GM19397 (cell line): Measurements from ENCODE around the gene FOXC2.

Source experiments
- ATAC-seq: cut with Tn5 transposase; IDR thresholded peaks from one replicate; pipeline ENCODE4 v1.9.1; 2021; ENCODE audit warnings: mild to moderate bottlenecking, moderate library complexity; ENCODE audit not compliant: unreplicated experiment

FOXC2 gene

DNA sequence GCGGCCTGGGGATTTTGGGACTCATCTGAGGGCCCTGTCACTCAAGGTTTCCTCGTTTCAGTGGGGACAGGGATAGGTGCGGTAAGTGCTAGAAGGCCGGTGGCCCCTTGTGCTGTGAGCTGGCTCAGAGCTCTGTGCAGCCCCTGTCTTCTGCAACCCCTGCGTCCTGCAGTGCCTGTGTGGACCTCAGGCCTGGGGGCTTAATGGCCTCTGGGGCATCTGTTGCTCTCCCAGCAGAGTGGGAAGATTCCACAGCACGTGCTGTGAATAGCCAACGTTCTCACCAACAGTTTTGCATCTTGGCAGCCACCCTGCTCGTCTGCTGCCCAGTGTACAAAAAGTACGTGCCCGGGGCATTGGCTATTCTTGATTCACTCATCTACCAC, 4.9 kb downstream of the FOXC2 start:
- ATAC-seq: no peak

DNA sequence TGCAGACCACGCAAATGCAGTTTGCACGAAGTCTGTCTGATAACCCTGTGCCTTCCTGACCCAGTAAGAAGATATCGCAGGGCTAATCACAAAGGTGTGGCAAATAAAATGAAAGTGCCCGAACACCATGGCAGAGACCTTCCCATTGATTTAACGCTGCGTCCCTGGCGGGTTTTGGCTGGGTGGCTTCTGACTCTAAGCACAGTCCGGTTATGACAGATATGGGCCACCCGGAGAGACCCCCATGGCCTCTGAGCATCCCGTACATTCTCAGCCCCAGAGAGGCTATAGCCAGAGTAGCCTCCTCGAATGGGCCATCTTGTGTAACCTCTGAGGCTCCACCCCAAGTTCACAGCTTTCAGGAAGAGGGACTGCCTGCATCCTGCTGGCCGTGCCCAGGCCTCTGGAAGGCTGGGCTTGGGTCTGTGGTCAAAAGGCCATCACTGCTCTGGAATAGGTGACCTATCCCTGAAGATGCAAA, 5.5 kb downstream of the FOXC2 start:
- no peak for ATAC-seq

DNA sequence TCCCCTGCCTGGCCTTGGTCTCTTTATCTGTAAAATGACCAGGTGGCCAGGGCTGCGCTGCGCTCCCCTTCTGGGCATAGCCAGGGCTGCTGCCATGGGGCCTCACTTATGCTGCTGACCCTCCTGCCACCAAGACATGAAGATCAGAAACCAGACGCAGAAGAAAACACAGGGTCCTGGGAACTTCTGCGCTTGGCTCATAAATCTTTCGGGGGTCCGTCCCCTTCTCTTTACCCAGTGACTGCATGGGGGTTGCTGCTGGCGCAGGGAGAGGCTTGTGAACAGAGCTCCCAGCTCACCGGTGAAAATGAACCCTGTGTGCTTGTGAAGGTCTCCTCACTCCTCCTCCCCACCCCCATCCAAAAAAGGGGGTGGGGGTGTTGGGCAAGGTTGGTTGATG, 6.0 kb downstream of the FOXC2 start:
- ATAC-seq: no peak

DNA sequence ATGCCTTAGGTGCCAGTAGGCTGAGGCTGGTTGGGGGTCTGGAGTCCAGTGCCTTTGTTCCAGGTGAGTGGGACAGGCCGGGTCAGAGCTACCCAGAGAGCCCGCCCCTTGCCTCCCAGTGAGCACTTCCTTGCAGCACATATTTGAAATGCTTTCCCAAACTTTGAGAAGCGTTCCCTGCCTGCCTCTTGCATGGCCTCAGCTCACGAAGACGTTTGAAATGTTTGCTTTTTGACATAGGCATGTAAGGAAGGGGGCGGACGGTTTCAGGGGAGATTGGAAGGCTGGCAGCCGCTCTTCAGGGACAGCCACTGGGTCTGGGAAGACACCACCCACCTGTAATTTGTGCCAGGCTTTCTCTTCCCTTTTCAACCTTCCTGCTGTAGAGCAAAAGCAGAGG, 6.6 kb downstream of the FOXC2 start:
- no peak for ATAC-seq

DNA sequence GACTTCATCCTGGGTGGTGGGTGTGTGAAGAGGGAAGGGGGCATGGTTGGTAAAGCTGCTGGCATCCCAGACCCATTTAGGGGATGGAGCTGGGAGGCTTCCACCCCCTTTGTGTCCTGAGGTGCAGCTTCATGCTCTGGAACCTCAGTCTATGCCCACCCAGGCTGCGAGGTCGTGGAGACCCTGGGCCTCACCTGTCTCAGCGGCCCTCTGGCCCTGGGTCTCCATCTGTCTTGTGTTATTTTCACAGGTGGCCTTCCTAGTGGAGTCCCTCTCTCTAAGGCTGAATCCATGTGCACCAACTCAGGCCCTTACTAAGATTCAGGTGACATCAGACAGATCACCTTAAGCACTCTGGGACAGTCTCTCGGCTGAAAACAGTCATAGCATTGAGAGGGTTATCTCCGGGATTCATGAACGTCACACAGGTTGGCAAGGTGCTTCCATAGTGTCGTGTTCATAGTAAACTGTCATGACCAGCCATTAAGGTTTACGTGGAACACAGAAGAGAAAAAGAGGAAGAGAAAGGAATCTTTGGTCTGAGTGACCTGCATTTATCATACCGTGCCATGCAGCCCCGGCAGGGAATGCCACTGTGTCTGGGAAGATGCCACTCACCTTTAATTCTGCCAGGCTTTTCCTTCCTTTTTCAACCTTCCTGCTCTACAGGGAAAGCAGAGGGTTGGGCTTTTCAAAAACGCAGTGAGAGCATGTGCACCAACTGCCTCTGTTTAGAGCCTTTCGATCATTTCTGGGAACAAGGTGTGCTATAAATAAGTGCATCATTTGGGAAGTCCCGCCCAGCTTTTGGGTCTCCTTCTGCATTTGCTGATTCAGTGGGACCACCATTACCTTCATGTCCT, 7.2 kb downstream of the FOXC2 start:
- ATAC-seq: no peak

DNA sequence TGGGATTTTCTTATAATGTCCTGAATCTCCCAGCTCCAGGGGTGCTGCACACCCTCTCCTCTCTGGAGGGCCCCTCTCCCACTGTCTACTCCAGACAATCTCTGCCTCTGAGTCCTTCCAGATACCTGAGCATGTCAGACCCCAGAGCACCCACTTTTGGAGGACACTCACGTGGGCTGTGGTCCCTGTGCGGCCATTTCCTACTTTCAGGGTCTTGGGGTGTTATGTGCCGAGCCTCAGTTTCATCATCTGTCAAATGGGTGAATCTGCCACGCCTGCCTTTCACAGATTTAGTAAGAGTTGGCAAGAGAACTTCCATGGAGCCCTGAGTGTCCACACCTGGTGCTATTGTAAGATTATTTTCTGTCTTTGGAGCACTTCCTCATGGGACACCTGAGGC, 8.0 kb downstream of the FOXC2 start:
- no peak for ATAC-seq

DNA sequence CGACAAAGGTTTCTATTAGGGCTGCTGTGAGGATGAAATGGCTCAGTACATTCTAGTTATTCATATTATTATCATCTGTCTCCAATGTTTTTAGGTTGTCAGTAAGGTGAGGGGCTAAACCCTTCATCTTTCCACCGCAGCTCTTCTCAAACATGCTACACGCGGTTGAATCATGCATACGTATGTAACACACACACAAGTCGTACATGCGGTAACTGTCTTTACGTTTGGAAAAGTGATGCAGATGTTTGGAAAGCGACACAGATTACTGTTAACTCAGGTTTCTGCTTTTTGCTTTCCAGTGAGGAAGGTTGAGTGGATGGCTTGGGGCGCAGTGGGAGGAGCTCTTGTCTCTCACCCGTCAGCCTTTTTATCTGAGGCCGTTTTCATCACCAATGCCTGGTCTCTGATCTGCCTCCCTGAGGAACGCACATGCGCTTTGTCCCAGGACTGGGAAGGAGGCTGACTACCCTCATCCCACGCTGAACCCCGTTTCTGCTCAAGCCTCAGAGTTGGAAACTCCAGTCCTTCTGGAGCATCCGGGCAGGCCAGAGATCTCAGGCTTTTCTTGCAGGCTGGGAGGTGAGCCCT, 8.6 kb downstream of the FOXC2 start:
- ATAC-seq: no peak

DNA sequence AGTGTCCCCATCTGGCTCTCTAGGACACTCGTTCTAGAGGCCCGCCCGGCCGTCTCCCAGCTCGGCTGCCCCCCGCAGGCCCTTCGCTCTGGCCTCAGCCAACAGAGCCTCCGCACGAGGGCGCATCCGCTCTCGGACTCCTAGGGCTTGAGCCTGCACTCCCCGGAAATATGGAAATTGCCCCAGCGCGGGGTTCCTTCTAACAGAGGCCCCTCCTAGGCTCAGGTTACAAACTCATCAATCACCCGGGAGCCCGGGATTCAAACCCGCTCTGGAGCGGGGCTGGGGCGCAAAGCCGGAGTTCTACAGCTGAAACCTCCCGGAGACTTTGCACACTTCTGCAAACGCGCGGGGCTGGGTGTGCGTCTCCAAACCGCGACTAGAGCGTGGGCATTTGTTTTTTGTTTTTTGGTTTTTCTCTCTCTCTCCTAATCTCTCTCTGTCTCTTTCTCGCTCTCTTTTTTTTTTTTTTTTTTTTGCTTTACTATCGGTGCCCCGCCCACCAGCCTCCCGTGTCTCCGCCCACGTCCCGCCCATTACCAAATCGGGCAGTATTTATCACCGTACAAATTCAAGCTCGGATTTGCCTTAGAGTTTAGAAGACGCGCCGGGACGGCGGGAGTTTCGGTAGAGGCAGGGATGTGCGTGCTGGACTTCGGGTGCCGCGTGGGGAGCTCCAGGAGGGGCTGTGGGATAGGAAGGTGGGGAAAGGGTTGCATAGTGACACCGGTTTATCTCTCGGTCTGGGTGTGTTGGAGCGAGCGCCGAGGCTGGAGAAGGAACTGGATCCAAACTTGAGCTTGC, 9.3 kb downstream of the FOXC2 start:
- no peak for ATAC-seq

DNA sequence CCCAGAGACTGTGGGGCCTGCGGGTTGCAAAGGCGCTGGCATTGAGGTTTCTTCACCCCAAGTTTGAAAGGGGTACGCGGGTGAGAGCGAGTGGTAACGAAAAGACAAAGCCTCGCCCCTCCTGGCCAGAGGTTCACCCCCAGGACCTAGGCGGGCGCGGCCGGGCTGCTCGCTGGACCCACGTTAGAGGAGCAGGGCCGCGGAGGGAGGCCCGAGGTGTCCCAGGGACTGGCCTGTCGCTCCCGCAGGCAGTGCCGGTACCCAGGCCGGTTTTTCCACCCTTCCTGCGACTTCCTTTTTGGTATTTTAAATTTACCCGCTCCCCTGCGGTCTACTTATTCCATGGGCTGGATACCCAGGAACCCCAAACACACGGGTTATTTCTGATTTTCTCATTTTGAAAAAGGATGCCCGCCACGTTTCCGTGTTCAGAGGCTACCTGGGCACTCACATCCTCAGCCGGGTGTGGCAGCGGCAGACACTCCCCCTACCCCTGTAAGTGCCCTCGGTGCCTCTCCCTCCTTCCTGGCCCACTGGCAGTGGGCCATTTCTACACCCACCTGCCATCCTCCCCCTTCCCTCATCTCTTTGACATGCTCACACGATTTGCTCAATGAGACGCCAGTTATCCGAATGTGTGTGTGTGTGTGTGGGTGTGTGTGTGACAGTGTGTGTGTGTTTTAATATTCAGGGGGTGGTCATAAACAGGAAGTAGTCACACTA, 10.1 kb downstream of the FOXC2 start:
- ATAC-seq: no peak

DNA sequence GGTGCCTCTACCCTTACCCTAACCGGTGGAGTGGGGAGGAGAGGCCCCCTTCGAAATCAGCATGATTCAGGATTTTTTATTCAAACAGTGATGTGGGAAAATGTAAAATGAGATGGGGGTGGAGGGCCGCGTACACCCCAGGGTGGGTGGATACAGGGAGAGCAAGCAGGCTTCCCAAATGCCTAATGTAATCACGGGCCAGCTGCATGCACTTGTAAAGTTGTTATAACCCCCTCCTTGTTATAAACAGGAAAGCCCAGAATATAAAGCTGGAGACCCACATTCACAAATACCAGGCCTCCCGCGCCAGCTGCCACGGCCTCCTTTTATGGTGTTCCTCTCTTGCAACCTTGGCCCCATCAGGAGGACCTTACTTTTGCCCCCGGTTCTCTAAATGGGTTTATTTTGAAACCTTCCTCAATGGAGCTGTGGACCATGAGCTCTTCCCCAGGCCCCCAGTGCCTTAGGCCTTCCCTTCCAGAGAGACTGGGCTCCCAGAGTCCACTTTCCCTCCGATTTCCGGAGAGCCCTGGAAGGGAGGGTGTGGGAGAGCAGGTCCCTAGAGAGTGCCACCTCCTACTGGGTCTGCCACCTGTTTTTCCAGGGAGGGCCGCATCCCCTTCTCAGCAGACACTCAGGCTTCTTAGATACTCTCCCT, 10.8 kb downstream of the FOXC2 start:
- no peak for ATAC-seq

DNA sequence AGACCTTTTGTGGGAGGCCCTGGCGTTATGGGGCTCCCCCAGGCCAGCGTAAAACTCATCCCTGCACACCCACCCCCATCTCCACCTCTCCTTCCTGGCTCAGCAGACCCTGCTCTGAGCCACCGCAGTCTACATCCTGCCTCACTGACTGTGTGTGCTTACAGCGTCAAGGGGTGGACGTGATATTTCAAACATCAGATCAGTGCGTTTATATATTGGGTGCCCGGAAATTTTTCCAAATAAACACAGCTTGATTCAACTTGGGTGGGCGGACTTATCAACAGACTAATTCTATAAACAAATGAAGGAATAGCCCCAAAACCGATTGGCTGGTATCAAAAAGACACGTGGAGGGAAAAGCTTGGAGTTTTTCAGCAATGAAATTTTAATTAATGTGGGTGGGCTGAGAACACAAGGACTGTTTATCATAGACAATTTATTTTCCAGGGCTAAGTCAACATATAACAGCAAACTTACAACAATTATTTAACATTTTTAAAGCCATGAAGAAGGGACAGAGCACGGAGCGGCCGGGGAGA, 11.5 kb downstream of the FOXC2 start, which contains the start of gene FOXL1:
TSS of gene FOXL1 (plus strand) at position 489 of the 539 bp plus-strand sequence. CDS start 175 bp downstream, outside the sequence.
- ATAC-seq: no peak

DNA sequence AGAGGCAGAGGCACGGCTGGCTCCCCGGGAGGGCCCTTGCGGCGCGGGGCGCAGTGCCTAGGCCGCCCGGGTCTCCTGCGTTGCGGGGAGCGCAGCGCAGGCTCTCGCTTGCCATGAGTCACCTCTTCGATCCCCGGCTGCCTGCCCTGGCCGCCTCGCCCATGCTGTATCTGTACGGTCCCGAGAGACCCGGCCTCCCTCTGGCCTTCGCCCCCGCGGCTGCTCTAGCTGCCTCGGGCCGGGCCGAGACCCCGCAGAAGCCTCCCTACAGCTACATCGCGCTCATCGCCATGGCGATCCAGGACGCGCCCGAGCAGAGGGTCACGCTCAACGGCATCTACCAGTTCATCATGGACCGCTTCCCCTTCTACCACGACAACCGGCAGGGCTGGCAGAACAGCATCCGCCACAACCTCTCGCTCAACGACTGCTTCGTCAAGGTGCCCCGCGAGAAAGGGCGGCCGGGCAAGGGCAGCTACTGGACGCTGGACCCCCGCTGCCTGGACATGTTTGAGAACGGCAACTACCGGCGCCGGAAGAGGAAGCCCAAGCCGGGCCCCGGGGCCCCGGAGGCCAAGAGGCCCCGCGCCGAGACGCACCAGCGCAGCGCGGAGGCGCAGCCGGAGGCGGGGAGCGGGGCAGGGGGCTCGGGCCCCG, 12.1 kb downstream of the FOXC2 start:
- no peak for ATAC-seq

DNA sequence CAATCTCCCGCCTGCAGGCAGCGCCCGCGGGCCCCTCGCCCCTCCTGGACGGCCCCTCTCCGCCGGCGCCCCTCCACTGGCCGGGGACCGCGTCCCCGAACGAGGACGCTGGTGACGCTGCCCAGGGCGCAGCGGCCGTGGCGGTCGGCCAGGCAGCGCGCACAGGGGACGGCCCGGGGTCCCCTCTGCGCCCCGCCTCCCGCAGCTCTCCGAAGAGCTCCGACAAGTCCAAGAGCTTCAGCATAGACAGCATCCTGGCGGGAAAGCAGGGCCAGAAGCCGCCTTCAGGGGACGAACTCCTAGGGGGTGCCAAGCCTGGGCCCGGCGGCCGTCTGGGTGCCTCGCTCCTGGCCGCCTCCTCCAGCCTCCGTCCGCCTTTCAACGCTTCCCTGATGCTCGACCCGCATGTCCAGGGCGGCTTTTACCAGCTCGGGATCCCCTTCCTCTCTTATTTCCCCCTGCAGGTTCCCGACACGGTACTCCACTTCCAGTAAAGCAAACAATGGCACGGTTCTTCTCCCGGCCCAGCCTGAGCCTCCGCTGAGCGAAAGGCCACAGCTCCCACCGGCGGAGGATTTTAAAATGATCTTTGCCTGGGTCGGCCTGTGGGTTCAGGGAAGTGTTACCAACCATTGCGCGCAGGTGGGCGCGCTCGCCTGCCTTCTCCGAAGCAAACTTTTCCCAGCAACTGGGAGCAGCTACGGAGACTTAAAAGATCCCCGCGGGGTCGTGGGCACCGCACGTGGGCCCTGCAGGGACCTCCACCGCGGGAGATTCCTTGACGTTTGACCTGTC, 12.8 kb downstream of the FOXC2 start:
- ATAC-seq: no peak

DNA sequence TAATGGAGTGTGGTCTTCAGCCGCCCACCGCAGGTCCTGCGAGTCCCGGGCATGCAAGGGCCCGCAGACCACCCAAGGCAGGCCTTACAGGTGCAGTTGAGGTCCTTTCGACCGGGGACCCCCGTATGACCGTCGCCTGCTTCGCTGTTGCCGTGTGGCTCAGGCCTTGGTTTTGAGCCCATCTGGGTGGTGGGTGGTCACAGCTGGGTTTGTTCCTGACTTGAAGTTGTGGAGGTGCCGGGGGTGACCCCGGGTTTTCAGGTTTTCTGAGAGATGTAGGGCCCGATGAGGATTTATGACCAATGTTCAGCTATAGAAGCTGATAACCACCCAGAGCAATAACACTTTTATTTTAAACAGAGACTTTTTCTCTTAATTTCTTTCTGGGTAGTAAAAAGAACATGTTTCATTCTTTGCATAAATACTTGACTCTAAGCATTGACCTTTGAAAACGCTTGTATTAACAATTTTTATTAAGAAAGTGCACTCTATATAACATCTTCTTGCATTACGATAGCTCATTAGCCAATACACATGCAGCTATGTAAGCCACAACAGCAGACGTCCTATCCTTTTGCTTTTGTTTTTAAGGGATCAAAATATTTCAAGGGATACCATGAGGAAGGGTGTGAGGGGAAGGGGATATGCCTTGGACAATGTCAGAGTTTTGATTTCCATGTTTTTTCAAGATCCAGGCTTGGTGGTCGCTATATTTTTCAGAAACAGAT, 13.6 kb downstream of the FOXC2 start:
- ATAC-seq: no peak

DNA sequence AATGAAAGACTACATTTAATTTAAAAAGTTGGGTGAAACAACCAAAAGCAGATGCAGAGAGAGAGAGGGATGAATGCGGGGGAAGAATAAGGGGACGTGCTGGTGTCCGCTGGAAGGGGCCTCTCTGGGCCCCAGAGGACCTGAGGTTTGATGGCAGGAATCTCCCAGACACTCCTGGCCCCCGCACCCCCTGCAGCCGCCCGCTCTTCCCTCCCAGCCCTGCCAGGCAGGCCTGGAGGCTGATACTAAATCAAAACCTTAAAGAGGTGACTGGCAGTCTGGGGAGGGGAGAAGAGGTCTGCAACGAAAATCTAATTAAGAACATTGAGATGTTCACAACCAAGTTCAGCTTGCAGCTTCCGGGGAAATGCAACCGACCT, 14.2 kb downstream of the FOXC2 start:
- ATAC-seq: no peak

DNA sequence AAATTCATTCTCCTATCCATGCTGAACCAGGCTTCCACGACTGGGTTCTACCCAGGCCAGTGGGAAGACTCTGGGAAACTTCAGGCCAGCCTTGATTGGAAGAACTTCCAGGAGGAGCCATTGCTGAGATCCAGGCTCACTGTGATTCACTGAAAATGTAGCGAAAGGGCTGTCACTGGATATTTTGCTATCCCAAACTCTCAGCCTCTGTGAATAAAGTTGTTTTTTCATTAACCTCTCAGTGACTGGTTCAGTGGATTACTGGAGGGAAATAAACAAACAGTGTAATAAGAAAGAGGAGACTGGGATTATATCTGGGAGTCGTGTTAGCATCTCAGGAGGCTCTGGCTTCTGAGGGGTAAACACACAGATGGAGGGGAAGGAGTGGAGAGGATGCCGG, 14.8 kb downstream of the FOXC2 start:
- no peak for ATAC-seq

DNA sequence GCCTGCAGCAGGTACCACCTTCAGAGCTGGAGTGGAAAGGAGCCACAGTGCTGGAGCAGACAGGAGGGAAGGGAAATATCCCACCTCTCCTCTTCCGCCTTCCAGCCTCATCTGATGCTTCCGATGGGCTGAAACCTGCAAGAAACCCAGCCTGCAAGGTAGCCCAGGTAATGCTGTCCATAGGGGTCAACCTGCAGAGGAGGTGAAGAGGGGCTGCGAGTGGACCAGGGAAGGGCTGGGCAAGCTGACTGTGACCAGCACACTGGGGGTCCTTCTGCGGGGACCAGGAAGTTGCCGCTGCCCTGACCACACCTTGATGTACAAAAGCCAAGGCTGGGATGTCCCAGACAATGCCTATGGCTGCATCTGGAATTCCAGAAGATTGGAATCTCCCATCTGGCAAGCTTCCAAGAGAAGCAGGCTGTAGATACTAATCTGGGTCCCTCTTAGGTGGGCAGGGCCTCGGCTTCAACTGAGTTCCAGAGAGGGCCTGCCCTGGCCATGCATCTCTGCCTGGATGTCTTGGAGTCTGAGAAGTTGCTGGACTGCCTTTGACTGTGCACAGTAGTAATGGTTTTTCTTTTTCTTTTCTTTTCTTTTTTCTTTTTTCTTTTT, 17.5 kb downstream of the FOXC2 start:
- ATAC-seq: no peak
